PC-9 (cell line): ENCODE results near the gene POU2F3. TPM values are rescaled to one million over a fixed set of nuclear protein-coding genes. Genes with fewer than 3 reads are reported as not detected.

ENCODE experiments used
- BruUV-seq: library from RNA; stranded (reverse); fragments of 400-500 nt; replicated peaks from 2 replicates; lab custom pipeline; 2021; lab: Mats Ljungman, UMichigan
- CTCF ChIA-PET: fragments of 300-600 bp; sonication (Branson Sonifier 250); formaldehyde crosslinking; loops from one replicate; lab custom pipeline; 2022; ENCODE audit warnings: antibody characterized with exemption; lab: Charles Lee
- POLR2A ChIA-PET: fragments of 300-600 bp; sonication (Branson Sonifier 250); formaldehyde crosslinking; loops from one replicate; lab custom pipeline; 2022; ENCODE audit warnings: antibody characterized with exemption; ENCODE audit not compliant: unreplicated experiment; lab: Charles Lee
- DNase-seq, 2 experiments: peaks; one replicate each; pipeline versions ENCODE4 v3.0.0 to v3.0.0-alpha.2; 2015 to 2022; ENCODE audit warnings: mixed read lengths in 1 of 2
- H2AFZ ChIP-seq: fragments of 200-600 bp; sonication (generic); 2 replicates; pipeline ENCODE4 v1.8.1; 2017; ENCODE audit warnings: antibody characterized with exemption
- H3F3A ChIP-seq: fragments of 200-600 bp; sonication (generic); 2 replicates; pipeline ENCODE4 v1.8.1; 2017; ENCODE audit warnings: antibody characterized with exemption, mild to moderate bottlenecking, low read depth; ENCODE audit not compliant: insufficient read depth
- H3K27ac ChIP-seq: fragments of 200-600 bp; sonication (generic); 2 replicates; pipeline ENCODE4 v1.6.1; 2016; ENCODE audit warnings: mixed run types
- H3K27me3 ChIP-seq: fragments of 200-600 bp; sonication (generic); 2 replicates; pipeline ENCODE4 v1.6.1; 2016; ENCODE audit warnings: low read depth, mixed run types; ENCODE audit not compliant: insufficient read depth
- H3K36me3 ChIP-seq: fragments of 200-600 bp; sonication (generic); 2 replicates; pipeline ENCODE4 v1.6.1; 2016; ENCODE audit warnings: low read depth, mixed run types
- H3K4me1 ChIP-seq: fragments of 200-600 bp; sonication (generic); replicated peaks from 2 replicates; pipeline ENCODE4 v1.6.1; 2016; ENCODE audit warnings: mixed run types; ENCODE audit not compliant: insufficient read depth
- H3K4me2 ChIP-seq: fragments of 200-600 bp; sonication (generic); 2 replicates; pipeline ENCODE4 v1.6.1; 2017; ENCODE audit warnings: mixed run types
- H3K4me3 ChIP-seq: fragments of 200-600 bp; sonication (generic); 2 replicates; pipeline ENCODE4 v1.6.1; 2016; ENCODE audit warnings: mixed run types
- H3K79me2 ChIP-seq: fragments of 200-600 bp; sonication (generic); 2 replicates; pipeline ENCODE4 v1.6.1; 2017; ENCODE audit warnings: low read depth, mixed run types
- H3K9me2 ChIP-seq: fragments of 200-600 bp; sonication (generic); 2 replicates; pipeline ENCODE4 v1.8.1; 2017; ENCODE audit warnings: mild to moderate bottlenecking; ENCODE audit not compliant: insufficient read depth
- H3K9me3 ChIP-seq: fragments of 200-600 bp; sonication (generic); 2 replicates; pipeline ENCODE4 v1.8.1; 2016; ENCODE audit warnings: low read depth; ENCODE audit not compliant: insufficient read depth
- H4K20me1 ChIP-seq: fragments of 200-600 bp; sonication (generic); 2 replicates; pipeline ENCODE4 v1.8.1; 2017; ENCODE audit not compliant: insufficient read depth
- EZH2 ChIP-seq: fragments of 200-600 bp; sonication (generic); IDR thresholded peaks from 2 replicates; pipeline ENCODE4 v1.8.0; 2017; ENCODE audit warnings: antibody characterized with exemption, low read depth
- intact Hi-C: fragments of 100-400 bp; cut with micrococcal nuclease; formaldehyde crosslinking; loops from one replicate; pipeline ENCODE4 v1.10.0; 2022; ENCODE audit not compliant: unreplicated experiment
- total RNA-seq: library from RNA; stranded (reverse); gene quantifications from 2 replicates; pipeline ENCODE4 v1.2.3, GENCODE V29; 2021
- TF ChIP-seq, protein P1 (sequence below): fragments of 200-600 bp; sonication (generic); conservative IDR thresholded peaks from 2 replicates; pipeline ENCODE4 v1.6.1; 2017; ENCODE audit warnings: mixed run types, antibody characterized with exemption, mild to moderate bottlenecking, moderate library complexity

The POU2F3 gene
- total RNA-seq, 1 experiment from 2014 or later: 2.9 TPM

DNA sequence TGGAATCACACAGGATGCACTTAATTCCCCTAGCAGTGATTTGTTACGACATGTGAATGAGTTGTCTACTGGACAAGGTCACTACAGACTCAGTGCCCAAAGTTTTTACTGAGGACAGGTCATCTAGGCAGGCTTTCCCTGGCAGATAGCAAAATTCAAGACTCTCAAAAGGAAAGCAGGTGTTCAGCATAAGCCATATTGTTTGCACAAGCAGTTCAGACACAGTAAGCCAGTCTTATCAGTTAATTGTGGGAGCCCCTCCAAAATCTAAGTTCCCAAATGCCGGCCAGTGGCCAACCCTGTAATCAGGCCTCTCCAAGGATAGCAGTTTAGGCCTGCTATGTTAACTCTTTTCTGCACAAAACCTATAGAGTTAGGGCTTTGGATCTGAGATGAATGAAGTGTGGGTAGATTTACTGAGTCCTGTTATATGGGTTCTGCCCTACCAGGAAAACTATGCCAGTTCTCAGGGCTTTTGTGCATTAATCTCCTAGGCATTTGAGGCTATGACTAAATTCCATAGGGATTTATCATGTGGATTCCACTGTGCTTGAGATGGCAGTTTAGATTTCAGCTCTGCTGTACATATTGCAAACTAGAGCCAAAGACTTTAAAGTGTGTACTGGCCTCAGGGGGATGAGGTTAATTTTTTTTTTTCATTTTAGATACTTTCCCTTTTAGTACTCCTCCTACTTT is 91.5 kb downstream of the POU2F3 start:
- H3K27ac ChIP-seq: peak overlapping the region; percentile 79
- peak; percentile 24 to 97 for DNase-seq
- no peaks in the 10 kb centered on the region for H3K9me2 ChIP-seq
- no peak overlapping the region for H2AFZ ChIP-seq
- CTCF ChIA-PET: no interaction called here
- H3K36me3 ChIP-seq: no peaks in the 10 kb centered on the region
- H3F3A ChIP-seq: peaks cover 43% of the 10 kb centered on the region
- peaks cover 59% of the 10 kb centered on the region for H3K4me1 ChIP-seq
- H3K9me3 ChIP-seq: no peaks in the 10 kb centered on the region
- no peaks in the 10 kb centered on the region for H3K27me3 ChIP-seq
- no peak overlapping the region for H3K4me3 ChIP-seq
- H3K4me2 ChIP-seq: peak overlapping the region; percentile 62
- POLR2A ChIA-PET: interaction anchor here (0.6 kb wide), 2 partner anchors 8 to 126 kb away, joined by 4 to 10 read pairs; no protein-coding TSS in a partner anchor
- H3K79me2 ChIP-seq: no peaks in the 10 kb centered on the region
- intact Hi-C loops: loop anchor here (2.0 to 10.0 kb wide), 2 partner anchors 15 to 173 kb away; no protein-coding TSS in a partner anchor
- no peak for TF ChIP-seq EZH2
- TF ChIP-seq, protein P1, sequence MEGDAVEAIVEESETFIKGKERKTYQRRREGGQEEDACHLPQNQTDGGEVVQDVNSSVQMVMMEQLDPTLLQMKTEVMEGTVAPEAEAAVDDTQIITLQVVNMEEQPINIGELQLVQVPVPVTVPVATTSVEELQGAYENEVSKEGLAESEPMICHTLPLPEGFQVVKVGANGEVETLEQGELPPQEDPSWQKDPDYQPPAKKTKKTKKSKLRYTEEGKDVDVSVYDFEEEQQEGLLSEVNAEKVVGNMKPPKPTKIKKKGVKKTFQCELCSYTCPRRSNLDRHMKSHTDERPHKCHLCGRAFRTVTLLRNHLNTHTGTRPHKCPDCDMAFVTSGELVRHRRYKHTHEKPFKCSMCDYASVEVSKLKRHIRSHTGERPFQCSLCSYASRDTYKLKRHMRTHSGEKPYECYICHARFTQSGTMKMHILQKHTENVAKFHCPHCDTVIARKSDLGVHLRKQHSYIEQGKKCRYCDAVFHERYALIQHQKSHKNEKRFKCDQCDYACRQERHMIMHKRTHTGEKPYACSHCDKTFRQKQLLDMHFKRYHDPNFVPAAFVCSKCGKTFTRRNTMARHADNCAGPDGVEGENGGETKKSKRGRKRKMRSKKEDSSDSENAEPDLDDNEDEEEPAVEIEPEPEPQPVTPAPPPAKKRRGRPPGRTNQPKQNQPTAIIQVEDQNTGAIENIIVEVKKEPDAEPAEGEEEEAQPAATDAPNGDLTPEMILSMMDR: no peak
- BruUV-seq: no TSS peak
- no peaks in the 10 kb centered on the region for H4K20me1 ChIP-seq

DNA sequence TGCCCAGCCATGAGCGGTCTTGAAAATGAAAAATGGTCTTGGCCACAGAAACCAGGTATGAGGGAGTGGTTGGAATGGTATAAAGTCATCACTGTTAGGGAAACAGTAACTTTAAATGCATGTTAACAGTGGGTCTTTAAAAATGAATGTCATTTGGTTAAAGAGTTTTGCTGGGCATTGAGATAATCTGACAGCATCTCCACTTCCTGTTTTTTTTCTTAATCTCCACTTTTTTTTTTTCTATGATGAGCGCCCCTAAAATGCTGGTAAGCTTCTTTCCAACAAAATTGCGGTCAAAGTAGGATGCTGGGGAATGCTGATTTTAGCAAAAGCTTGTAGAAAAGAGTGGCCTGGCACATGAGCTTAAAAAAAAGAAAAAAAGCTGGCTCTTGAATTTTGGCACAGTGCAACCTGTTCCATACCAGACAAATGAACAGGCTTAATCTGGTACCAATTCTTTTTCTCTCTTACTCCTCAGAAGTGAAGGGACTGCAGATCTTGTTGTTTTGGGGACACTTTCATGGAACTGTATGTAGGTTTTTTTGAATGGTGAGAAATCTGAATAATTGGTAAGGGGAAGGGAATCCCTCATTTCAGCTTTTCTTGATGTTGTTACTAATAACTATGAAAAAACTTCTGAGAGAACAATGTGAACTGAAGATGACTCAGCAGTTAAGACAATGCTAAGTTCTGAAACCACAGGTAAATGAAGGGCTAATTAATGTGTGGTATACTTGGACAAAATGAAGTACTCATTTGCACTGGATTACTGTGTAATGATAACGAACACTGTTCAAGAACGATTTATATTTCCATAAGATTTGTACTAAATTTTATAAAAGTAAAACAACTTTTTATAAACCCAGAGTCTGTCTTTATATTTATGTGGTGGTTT is 93.1 kb downstream of the POU2F3 start:
- H3K9me2 ChIP-seq: no peaks in the 10 kb centered on the region
- H4K20me1 ChIP-seq: peaks cover 6% of the 10 kb centered on the region; the same call in 1 of the 2 replicates
- CTCF ChIA-PET: no interaction called here
- H3K4me1 ChIP-seq: peaks cover 55% of the 10 kb centered on the region
- no peak overlapping the region for H3K4me3 ChIP-seq
- peaks cover 15% of the 10 kb centered on the region for H3K79me2 ChIP-seq
- H3F3A ChIP-seq: peaks cover 48% of the 10 kb centered on the region
- POLR2A ChIA-PET: interaction anchor here (0.6 kb wide), 1 partner anchor 114 kb away, joined by 10 read pairs; no protein-coding TSS in a partner anchor
- H3K36me3 ChIP-seq: no peaks in the 10 kb centered on the region
- peak in 1 of 2 experiments; percentile 38 for DNase-seq
- H3K9me3 ChIP-seq: no peaks in the 10 kb centered on the region
- H3K27ac ChIP-seq: peak overlapping the region; percentile 79
- peak overlapping the region; percentile 26 for H3K4me2 ChIP-seq
- TF ChIP-seq, protein P1: 0 out of 2 replicates have a peak, but pooled peaks have one; percentile 16
- no peak for TF ChIP-seq EZH2
- intact Hi-C loops: loop anchor here (10.0 kb wide), 1 partner anchor 172 kb away; no protein-coding TSS in a partner anchor
- H2AFZ ChIP-seq: no peak overlapping the region
- H3K27me3 ChIP-seq: no peaks in the 10 kb centered on the region
- no TSS peak for BruUV-seq

DNA sequence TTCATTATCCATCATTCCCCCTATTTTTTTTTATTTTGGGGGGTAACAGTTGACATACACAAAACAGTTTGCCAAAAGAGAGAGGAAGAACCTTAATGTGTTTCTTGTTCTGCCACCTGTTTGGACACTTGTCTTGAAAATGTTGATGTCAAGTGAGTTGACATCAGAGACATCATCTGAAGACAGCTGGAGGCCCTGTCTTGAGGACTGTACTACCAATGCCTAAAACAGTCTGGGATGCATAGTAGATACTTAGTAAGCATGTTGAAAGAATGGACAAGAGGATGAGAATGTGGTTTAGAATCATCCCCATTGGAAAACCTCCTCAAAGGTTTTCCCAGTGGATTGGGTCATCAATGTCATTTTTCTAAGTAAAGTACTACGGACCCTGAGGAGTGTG is 93.9 kb downstream of the POU2F3 start:
- BruUV-seq: no TSS peak
- no peak overlapping the region for H3K4me3 ChIP-seq
- H3K27ac ChIP-seq: peak overlapping the region; percentile 79
- peaks cover 22% of the 10 kb centered on the region for H3K79me2 ChIP-seq
- no peaks in the 10 kb centered on the region for H3K27me3 ChIP-seq
- POLR2A ChIA-PET: no interaction called here
- DNase-seq: peak in 1 of 2 experiments; percentile 9
- peak overlapping the region; percentile 26 for H3K4me2 ChIP-seq
- H3F3A ChIP-seq: peaks cover 48% of the 10 kb centered on the region
- no peaks in the 10 kb centered on the region for H3K36me3 ChIP-seq
- H4K20me1 ChIP-seq: peaks cover 8% of the 10 kb centered on the region; the same call in 1 of the 2 replicates
- H3K9me3 ChIP-seq: no peaks in the 10 kb centered on the region
- CTCF ChIA-PET: no interaction called here
- peaks cover 62% of the 10 kb centered on the region for H3K4me1 ChIP-seq
- H3K9me2 ChIP-seq: no peaks in the 10 kb centered on the region
- intact Hi-C loops: loop anchor here (10.0 kb wide), 1 partner anchor 171 kb away; no protein-coding TSS in a partner anchor
- H2AFZ ChIP-seq: no peak overlapping the region
- no peak for TF ChIP-seq EZH2
- TF ChIP-seq, protein P1: no peak
